Upper lobe of right lung (tissue), 1 donor: ENCODE measurements around the gene MEIS2. TPM values are rescaled to one million over a fixed set of nuclear protein-coding genes. Genes with fewer than 3 reads are reported as not detected.

Source experiments
- ATAC-seq: fragments of 200-7000 bp; cut with Tn5 transposase; one replicate; pipeline ENCODE4 v1.9.1; 2020; ENCODE audit warnings: mild to moderate bottlenecking, moderate library complexity
- DNase-seq: peaks from one replicate; pipeline ENCODE4 v3.0.0-alpha.2; 2020
- H3K27ac ChIP-seq: fragments of 200-600 bp; one replicate; pipeline ENCODE4 v1.8.0; 2022
- H3K27me3 ChIP-seq: fragments of 200-600 bp; one replicate; pipeline ENCODE4 v1.8.0; 2022; ENCODE audit warnings: mild to moderate bottlenecking
- H3K36me3 ChIP-seq: fragments of 200-600 bp; one replicate; pipeline ENCODE4 v1.8.0; 2022
- H3K4me1 ChIP-seq: fragments of 200-600 bp; one replicate; pipeline ENCODE4 v1.8.0; 2022
- H3K4me3 ChIP-seq: fragments of 200-600 bp; one replicate; pipeline ENCODE4 v1.8.0; 2022; ENCODE audit warnings: mild to moderate bottlenecking
- H3K9me3 ChIP-seq: fragments of 200-600 bp; one replicate; pipeline ENCODE4 v1.8.0; 2022
- intact Hi-C: fragments of 100-400 bp; cut with DNase I; formaldehyde crosslinking; loops from one replicate; pipeline ENCODE4 v1.11.0; 2022
- total RNA-seq: library from RNA; stranded (reverse); fragmentation: NEBNext Ultra II Directional; extraction: Animal tissue kit (Norgen Biotek cat#: 25700); gene quantifications from one replicate; pipeline ENCODE4 v1.2.1, GENCODE V29; 2021
- TF ChIP-seq, protein P1 (sequence below): fragments of 200-600 bp; IDR thresholded peaks from one replicate; pipeline ENCODE4 v1.8.0; 2022; ENCODE audit warnings: antibody characterized with exemption
- donor health status: DM: no; HTN: yes; CAD: no; lungs with severe emphysema.

Gene MEIS2
- total RNA-seq, 1 donor from 2014 or later, result 26.7 TPM

DNA sequence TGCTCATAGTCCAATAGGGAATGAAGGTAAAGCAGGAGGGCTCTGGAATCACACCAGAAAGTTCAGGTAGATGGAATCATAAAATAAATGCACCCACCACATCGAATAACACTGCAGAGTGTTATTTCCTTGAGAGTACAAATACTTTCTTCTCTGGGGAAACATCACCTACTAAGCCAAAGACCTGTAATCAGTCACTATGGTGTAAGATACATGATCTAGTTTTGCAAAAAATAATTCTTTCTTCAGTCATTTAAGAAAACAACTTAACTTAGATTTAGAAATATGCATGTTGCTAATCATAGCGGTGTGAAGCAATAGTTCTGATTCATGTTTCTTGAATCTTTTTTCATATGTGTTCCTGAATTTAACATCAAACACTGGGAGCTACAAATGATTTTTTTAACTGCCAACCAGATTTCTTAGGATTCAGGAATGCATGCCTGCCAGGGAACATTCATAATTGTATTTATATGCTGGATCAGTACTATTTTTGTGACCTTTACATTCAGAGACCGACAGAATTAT lies 40.2 kb upstream of the MEIS2 start:
- intact Hi-C loops, result no loop called here
- no peaks in the 10 kb centered on the region for H3K9me3 ChIP-seq
- no peak overlapping the region for H3K4me3 ChIP-seq
- H3K36me3 ChIP-seq, result no peaks in the 10 kb centered on the region
- DNase-seq (no peak), ATAC-seq (no peak)
- peaks cover 6% of the 10 kb centered on the region for H3K27me3 ChIP-seq
- H3K4me1 ChIP-seq, result no peaks in the 10 kb centered on the region
- no peak overlapping the region for H3K27ac ChIP-seq
- TF ChIP-seq, protein P1, sequence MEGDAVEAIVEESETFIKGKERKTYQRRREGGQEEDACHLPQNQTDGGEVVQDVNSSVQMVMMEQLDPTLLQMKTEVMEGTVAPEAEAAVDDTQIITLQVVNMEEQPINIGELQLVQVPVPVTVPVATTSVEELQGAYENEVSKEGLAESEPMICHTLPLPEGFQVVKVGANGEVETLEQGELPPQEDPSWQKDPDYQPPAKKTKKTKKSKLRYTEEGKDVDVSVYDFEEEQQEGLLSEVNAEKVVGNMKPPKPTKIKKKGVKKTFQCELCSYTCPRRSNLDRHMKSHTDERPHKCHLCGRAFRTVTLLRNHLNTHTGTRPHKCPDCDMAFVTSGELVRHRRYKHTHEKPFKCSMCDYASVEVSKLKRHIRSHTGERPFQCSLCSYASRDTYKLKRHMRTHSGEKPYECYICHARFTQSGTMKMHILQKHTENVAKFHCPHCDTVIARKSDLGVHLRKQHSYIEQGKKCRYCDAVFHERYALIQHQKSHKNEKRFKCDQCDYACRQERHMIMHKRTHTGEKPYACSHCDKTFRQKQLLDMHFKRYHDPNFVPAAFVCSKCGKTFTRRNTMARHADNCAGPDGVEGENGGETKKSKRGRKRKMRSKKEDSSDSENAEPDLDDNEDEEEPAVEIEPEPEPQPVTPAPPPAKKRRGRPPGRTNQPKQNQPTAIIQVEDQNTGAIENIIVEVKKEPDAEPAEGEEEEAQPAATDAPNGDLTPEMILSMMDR, result no peak

DNA sequence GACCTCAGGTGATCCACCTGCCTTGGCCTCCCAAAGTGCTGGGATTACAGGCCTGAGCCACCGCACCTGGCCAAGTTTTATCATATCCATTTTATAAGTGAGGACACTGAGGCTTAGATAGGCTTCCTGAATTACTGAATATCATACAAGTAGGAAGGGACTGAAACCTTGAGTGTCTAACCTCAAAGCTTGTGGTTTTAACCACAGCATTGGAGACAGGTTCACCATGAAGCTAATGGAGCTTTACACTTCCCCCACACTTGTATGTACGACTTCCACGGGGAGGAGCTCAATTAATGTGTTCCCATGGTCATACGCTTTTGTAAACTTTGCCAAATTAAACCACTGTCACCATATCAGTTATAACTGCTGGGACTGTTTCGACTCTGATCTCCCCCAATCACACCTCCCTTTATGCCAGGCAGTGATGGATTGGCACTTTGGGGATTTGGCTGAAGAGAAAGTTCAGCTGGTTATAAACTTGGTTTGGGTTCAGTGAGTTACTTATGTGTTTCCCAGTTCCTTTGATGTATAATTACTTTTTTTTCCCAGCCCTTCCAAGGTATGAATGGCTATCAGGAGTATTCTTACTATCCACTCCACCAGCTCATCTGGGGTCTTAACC lies 38.4 kb upstream of the MEIS2 start:
- TF ChIP-seq, protein P1, result no peak
- H3K36me3 ChIP-seq, result no peaks in the 10 kb centered on the region
- H3K27me3 ChIP-seq, result peaks cover 6% of the 10 kb centered on the region
- DNase-seq (no peak), ATAC-seq (no peak)
- H3K4me3 ChIP-seq, result no peak overlapping the region
- intact Hi-C loops, result loop anchor here (10.0 kb wide), 1 partner anchor 254 kb away; no protein-coding TSS in a partner anchor
- no peaks in the 10 kb centered on the region for H3K4me1 ChIP-seq
- H3K27ac ChIP-seq, result no peak overlapping the region
- H3K9me3 ChIP-seq, result no peaks in the 10 kb centered on the region

DNA sequence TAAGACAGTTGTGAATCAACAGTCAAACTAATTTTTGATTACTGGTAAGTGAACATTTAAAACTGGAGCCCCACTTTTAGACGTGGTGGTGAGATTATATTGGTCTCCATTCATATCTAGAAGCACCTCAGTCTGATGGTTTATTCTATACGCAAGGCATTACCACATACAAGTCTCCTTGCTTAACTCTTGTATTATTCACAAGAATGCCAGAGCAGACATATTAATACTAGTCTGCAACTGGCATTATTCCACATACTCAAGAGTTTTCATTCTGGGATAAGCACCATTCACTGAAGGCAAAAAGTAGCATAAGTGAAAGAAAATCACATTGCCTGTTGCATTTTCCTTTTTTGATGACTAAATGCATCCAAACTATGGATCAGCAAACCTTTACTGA lies 36.9 kb upstream of the MEIS2 start:
- TF ChIP-seq, protein P1, result no peak
- intact Hi-C loops, result loop anchor here (10.0 kb wide), 1 partner anchor 252 kb away; no protein-coding TSS in a partner anchor
- Histone ChIP-seq H3K9me3 (no peaks in the 10 kb centered on the region), H3K27me3 (peaks cover 6% of the 10 kb centered on the region), H3K4me1 (no peaks in the 10 kb centered on the region), H3K4me3 (no peak overlapping the region), H3K36me3 (no peaks in the 10 kb centered on the region), H3K27ac (no peak overlapping the region)
- DNase-seq (no peak), ATAC-seq (no peak)

DNA sequence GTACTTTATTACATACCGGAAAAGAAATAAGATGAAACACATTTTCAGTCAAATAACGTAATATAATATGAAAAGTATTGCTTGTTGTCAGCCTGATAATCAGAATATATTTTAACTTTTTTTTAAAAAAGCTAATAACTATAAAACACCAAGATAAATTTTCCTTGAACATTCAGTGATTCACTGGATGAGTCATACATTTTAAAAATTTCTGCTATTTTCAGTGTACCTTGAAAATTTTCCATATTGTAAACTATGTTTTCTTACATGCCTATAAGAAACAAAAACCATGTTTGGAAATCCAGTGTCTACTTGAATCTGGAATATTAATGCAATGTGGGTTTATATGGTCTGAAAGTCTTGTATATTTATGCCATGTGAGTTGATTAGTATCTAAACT lies 36.3 kb upstream of the MEIS2 start:
- ATAC-seq (no peak), DNase-seq (no peak)
- Histone ChIP-seq H3K9me3 (no peaks in the 10 kb centered on the region), H3K4me1 (no peaks in the 10 kb centered on the region), H3K4me3 (no peak overlapping the region), H3K27me3 (peaks cover 6% of the 10 kb centered on the region), H3K27ac (no peak overlapping the region), H3K36me3 (no peaks in the 10 kb centered on the region)
- intact Hi-C loops, result loop anchor here (10.0 kb wide), 1 partner anchor 252 kb away; no protein-coding TSS in a partner anchor
- TF ChIP-seq, protein P1, result no peak

DNA sequence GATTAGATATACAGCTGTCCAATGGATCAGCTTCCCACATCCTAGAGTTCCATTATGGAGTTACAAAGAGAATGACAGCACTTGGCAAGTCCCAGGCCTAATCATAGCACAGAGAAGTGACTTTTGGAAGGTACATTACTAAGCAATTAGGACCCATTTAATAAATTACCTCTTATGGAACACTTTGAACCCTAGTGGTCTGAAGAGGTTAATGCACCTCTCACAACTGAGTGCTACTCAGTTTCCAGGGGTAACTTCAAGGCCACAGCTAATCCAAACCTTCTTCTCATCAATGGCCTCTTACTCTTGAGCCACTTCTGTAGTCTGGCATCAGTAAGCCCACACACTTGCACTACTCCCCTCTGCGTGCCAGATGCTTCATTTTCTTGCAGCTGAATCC lies 34.9 kb upstream of the MEIS2 start:
- H3K4me3 ChIP-seq, result no peak overlapping the region

More for the DNA sequence above, 34.9 kb upstream of the MEIS2 start:
- intact Hi-C loops, result loop anchor here (10.0 kb wide), 1 partner anchor 250 kb away; no protein-coding TSS in a partner anchor
- H3K36me3 ChIP-seq, result no peaks in the 10 kb centered on the region
- ATAC-seq, result peak; percentile 40
- no peak for DNase-seq
- TF ChIP-seq, protein P1, result no peak
- no peak overlapping the region for H3K27ac ChIP-seq
- no peaks in the 10 kb centered on the region for H3K9me3 ChIP-seq
- peaks cover 6% of the 10 kb centered on the region for H3K27me3 ChIP-seq
- H3K4me1 ChIP-seq, result no peaks in the 10 kb centered on the region
